OCI-LY1 (cell line): Measurements from ENCODE around the gene INPP5J.

Experiments used
- H2AFZ ChIP-seq: fragments of 200-600 bp; sonication (generic), shearing (Covaris generic); 2 replicates; pipeline ENCODE4 v1.6.0; 2014; ENCODE audit warnings: antibody characterized with exemption, mild to moderate bottlenecking, low read length
- H3F3A ChIP-seq: fragments of 200-600 bp; sonication (generic), shearing (Covaris generic); 2 replicates; pipeline ENCODE4 v1.6.0; 2014; ENCODE audit warnings: mild to moderate bottlenecking, antibody characterized with exemption, low read length, moderate library complexity; ENCODE audit not compliant: insufficient read depth
- H3K27ac ChIP-seq: fragments of 200-600 bp; sonication (generic); 2 replicates; pipeline ENCODE4 v1.5.1; 2014; ENCODE audit warnings: low read length, mixed run types, mild to moderate bottlenecking, low read depth; ENCODE audit not compliant: poor library complexity, severe bottlenecking
- H3K27me3 ChIP-seq: fragments of 200-600 bp; sonication (generic); 2 replicates; pipeline ENCODE4 v1.6.0; 2014; ENCODE audit warnings: antibody characterized with exemption, mild to moderate bottlenecking, low read length, moderate library complexity; ENCODE audit not compliant: insufficient read depth
- H3K36me3 ChIP-seq: fragments of 200-600 bp; sonication (generic); 2 replicates; pipeline ENCODE4 v1.6.1; 2014; ENCODE audit warnings: mild to moderate bottlenecking, antibody characterized with exemption, low read length, moderate library complexity, mixed read lengths; ENCODE audit not compliant: insufficient read depth
- H3K4me1 ChIP-seq: fragments of 200-600 bp; sonication (generic); 2 replicates; pipeline ENCODE4 v1.5.1; 2014; ENCODE audit warnings: mild to moderate bottlenecking, low read length, moderate library complexity; ENCODE audit not compliant: insufficient read depth, severe bottlenecking
- H3K4me2 ChIP-seq: fragments of 200-600 bp; sonication (generic), shearing (Covaris generic); 2 replicates; pipeline ENCODE4 v1.6.1; 2014; ENCODE audit warnings: low read length
- H3K4me3 ChIP-seq: fragments of 200-600 bp; sonication (generic); 2 replicates; pipeline ENCODE4 v1.5.1; 2014; ENCODE audit warnings: low read length, low read depth, mild to moderate bottlenecking, mixed read lengths; ENCODE audit not compliant: poor library complexity, severe bottlenecking
- H3K79me2 ChIP-seq: fragments of 200-600 bp; shearing (Covaris generic); 2 replicates; pipeline ENCODE4 v1.6.1; 2016; ENCODE audit warnings: mixed run types, low read length, mixed read lengths; ENCODE audit not compliant: insufficient read depth
- H3K9ac ChIP-seq: fragments of 200-600 bp; sonication (generic), shearing (Covaris generic); 2 replicates; pipeline ENCODE4 v1.6.1; 2014; ENCODE audit warnings: mild to moderate bottlenecking, low read length, mixed read lengths
- H3K9me2 ChIP-seq: fragments of 200-600 bp; sonication (generic), shearing (Covaris generic); 2 replicates; pipeline ENCODE4 v1.6.1; 2014; ENCODE audit warnings: low read depth, mild to moderate bottlenecking, low read length, mixed read lengths
- H3K9me3 ChIP-seq: fragments of 200-600 bp; shearing (Covaris generic); 2 replicates; pipeline ENCODE4 v1.6.1; 2014; ENCODE audit warnings: low read length, mixed read lengths
- H4K20me1 ChIP-seq: fragments of 200-600 bp; sonication (generic), shearing (Covaris generic); 2 replicates; pipeline ENCODE4 v1.6.0; 2016; ENCODE audit warnings: mild to moderate bottlenecking, low read length; ENCODE audit not compliant: insufficient read depth
- CTCF ChIP-seq: fragments of 200-600 bp; sonication (generic), shearing (Covaris generic); IDR thresholded peaks from 2 replicates; pipeline ENCODE4 v1.5.1; 2017; ENCODE audit warnings: mild to moderate bottlenecking, antibody characterized with exemption, low read length, moderate library complexity, mixed read lengths
- EZH2 ChIP-seq: fragments of 200-600 bp; sonication (generic), shearing (Covaris generic); IDR thresholded peaks from 2 replicates; pipeline ENCODE4 v1.8.0; 2017; ENCODE audit warnings: borderline replicate concordance, mixed run types, mild to moderate bottlenecking, antibody characterized with exemption, low read length, moderate library complexity, mixed read lengths

The INPP5J gene

GRCh38 chr22:31136155-31136554 lies 13.4 kb downstream of the INPP5J start:
- Histone ChIP-seq H4K20me1 (no peaks in the 10 kb centered on the region), H3F3A (no peaks in the 10 kb centered on the region), H3K4me1 (no peaks in the 10 kb centered on the region), H3K9ac (no peak overlapping the region), H3K79me2 (no peaks in the 10 kb centered on the region), H3K36me3 (peaks cover 5% of the 10 kb centered on the region; the same call in 1 of the 2 replicates), H3K4me3 (no peak overlapping the region), H2AFZ (no peak overlapping the region), H3K9me2 (no peaks in the 10 kb centered on the region), H3K27ac (no peak overlapping the region), H3K9me3 (no peaks in the 10 kb centered on the region), H3K4me2 (no peak overlapping the region), H3K27me3 (no peaks in the 10 kb centered on the region)
- TF ChIP-seq EZH2 (no peak), CTCF (no peak)

- Histone ChIP-seq H3K4me2 (no peak overlapping the region), H3F3A (no peaks in the 10 kb centered on the region), H3K27me3 (no peaks in the 10 kb centered on the region), H4K20me1 (no peaks in the 10 kb centered on the region), H3K9me3 (no peaks in the 10 kb centered on the region), H3K4me1 (no peaks in the 10 kb centered on the region), H2AFZ (no peak overlapping the region), H3K9ac (no peak overlapping the region), H3K79me2 (no peaks in the 10 kb centered on the region), H3K9me2 (no peaks in the 10 kb centered on the region), H3K27ac (no peak overlapping the region), H3K36me3 (peaks cover 5% of the 10 kb centered on the region; the same call in 1 of the 2 replicates), H3K4me3 (no peak overlapping the region)
- no peak for TF ChIP-seq EZH2
- no peak for TF ChIP-seq CTCF
These were observed 13.9 kb downstream of the INPP5J start for GRCh38 chr22:31136711-31137110.

- Histone ChIP-seq H2AFZ (no peak overlapping the region), H3K9me3 (no peaks in the 10 kb centered on the region), H3K4me1 (no peaks in the 10 kb centered on the region), H3K9ac (no peak overlapping the region), H3K9me2 (no peaks in the 10 kb centered on the region), H3K36me3 (peaks cover 5% of the 10 kb centered on the region; the same call in 1 of the 2 replicates), H4K20me1 (no peaks in the 10 kb centered on the region), H3K79me2 (no peaks in the 10 kb centered on the region), H3K27ac (no peak overlapping the region), H3F3A (no peaks in the 10 kb centered on the region), H3K27me3 (no peaks in the 10 kb centered on the region), H3K4me2 (no peak overlapping the region), H3K4me3 (no peak overlapping the region)
- TF ChIP-seq EZH2, result no peak
- TF ChIP-seq CTCF, result no peak
These were observed 15.0 kb downstream of the INPP5J start for GRCh38 chr22:31137721-31138120.
